Activated naive CD8-positive, alpha-beta T cell (primary cell): ENCODE measurements around the gene MAN1A1.

Experiments used
- H3K27ac Mint-ChIP-seq: one replicate; pipeline ENCODE4 v1.8.0; 2021; ENCODE audit warnings: mixed read lengths
- H3K27me3 Mint-ChIP-seq: one replicate; pipeline ENCODE4 v1.8.0; 2021; ENCODE audit warnings: mixed read lengths
- H3K36me3 Mint-ChIP-seq: one replicate; pipeline ENCODE4 v1.8.0; 2021; ENCODE audit warnings: mixed read lengths
- H3K4me1 Mint-ChIP-seq: one replicate; pipeline ENCODE4 v1.8.0; 2021; ENCODE audit warnings: low read depth, mixed read lengths
- H3K4me3 Mint-ChIP-seq: one replicate; pipeline ENCODE4 v1.8.0; 2021; ENCODE audit warnings: mild to moderate bottlenecking, mixed read lengths
- H3K9me3 Mint-ChIP-seq: one replicate; pipeline ENCODE4 v1.8.0; 2021; ENCODE audit warnings: low read depth, mixed read lengths

Gene MAN1A1

GRCh38 chr6:119240257-119241110 lies 109.1 kb downstream of the MAN1A1 start:
- Mint-ChIP-seq H3K9me3 (no peaks in the 10 kb centered on the region), H3K27me3 (no peaks in the 10 kb centered on the region), H3K4me1 (no peaks in the 10 kb centered on the region), H3K36me3 (peaks cover 21% of the 10 kb centered on the region), H3K4me3 (no peak overlapping the region), H3K27ac (no peak overlapping the region)

GRCh38 chr6:119237177-119237715 lies 112.3 kb downstream of the MAN1A1 start:
- peaks cover 22% of the 10 kb centered on the region for H3K36me3 Mint-ChIP-seq
- no peaks in the 10 kb centered on the region for H3K4me1 Mint-ChIP-seq
- H3K4me3 Mint-ChIP-seq = no peak overlapping the region
- no peak overlapping the region for H3K27ac Mint-ChIP-seq
- no peaks in the 10 kb centered on the region for H3K9me3 Mint-ChIP-seq
- H3K27me3 Mint-ChIP-seq = no peaks in the 10 kb centered on the region

- no peaks in the 10 kb centered on the region for H3K4me1 Mint-ChIP-seq
- H3K4me3 Mint-ChIP-seq = no peak overlapping the region
- no peak overlapping the region for H3K27ac Mint-ChIP-seq
- peaks cover 31% of the 10 kb centered on the region for H3K36me3 Mint-ChIP-seq
- H3K27me3 Mint-ChIP-seq = no peaks in the 10 kb centered on the region
- no peaks in the 10 kb centered on the region for H3K9me3 Mint-ChIP-seq
Observed at GRCh38 chr6:119234941-119235340, 114.6 kb downstream of the MAN1A1 start.

GRCh38 chr6:119234457-119234856 lies 115.1 kb downstream of the MAN1A1 start:
- Mint-ChIP-seq H3K27ac (no peak overlapping the region), H3K27me3 (no peaks in the 10 kb centered on the region), H3K4me1 (no peaks in the 10 kb centered on the region)

GRCh38 chr6:119233312-119233984 lies 116.1 kb downstream of the MAN1A1 start:
- H3K36me3 Mint-ChIP-seq = peaks cover 30% of the 10 kb centered on the region
- H3K27me3 Mint-ChIP-seq = no peaks in the 10 kb centered on the region
- H3K27ac Mint-ChIP-seq = no peak overlapping the region
- no peak overlapping the region for H3K4me3 Mint-ChIP-seq
- no peaks in the 10 kb centered on the region for H3K4me1 Mint-ChIP-seq
- no peaks in the 10 kb centered on the region for H3K9me3 Mint-ChIP-seq

More at GRCh38 chr6:119234457-119234856, 115.1 kb downstream of the MAN1A1 start:
- no peak overlapping the region for H3K4me3 Mint-ChIP-seq
- H3K9me3 Mint-ChIP-seq = no peaks in the 10 kb centered on the region
- peaks cover 31% of the 10 kb centered on the region for H3K36me3 Mint-ChIP-seq

- H3K36me3 Mint-ChIP-seq = peaks cover 21% of the 10 kb centered on the region
- no peaks in the 10 kb centered on the region for H3K9me3 Mint-ChIP-seq
- H3K4me1 Mint-ChIP-seq = no peaks in the 10 kb centered on the region
- H3K4me3 Mint-ChIP-seq = no peak overlapping the region
- no peaks in the 10 kb centered on the region for H3K27me3 Mint-ChIP-seq
- no peak overlapping the region for H3K27ac Mint-ChIP-seq
Observed at GRCh38 chr6:119231394-119231793, 118.2 kb downstream of the MAN1A1 start.

DNA sequence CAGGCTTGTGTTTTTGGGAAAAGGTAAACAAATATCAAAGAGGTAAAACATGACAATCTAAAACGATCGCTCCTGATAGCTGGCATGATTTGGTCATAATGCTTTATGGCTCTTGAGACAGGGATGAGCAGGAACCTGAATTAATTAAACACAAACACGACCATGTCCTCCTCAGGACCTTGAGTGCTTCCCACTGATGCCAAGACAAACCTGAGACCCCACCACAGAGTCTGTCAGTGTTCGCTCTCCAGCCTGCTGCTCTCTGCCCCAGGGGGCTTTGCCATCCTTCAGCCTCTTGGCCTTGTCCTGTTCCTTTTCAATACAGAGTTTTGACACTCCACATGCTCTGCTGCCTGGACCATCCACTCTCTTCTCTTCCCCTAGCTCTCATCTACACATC lies 119.4 kb downstream of the MAN1A1 start:
- no peaks in the 10 kb centered on the region for H3K27me3 Mint-ChIP-seq
- H3K36me3 Mint-ChIP-seq = peaks cover 21% of the 10 kb centered on the region
- no peak overlapping the region for H3K4me3 Mint-ChIP-seq
- H3K9me3 Mint-ChIP-seq = no peaks in the 10 kb centered on the region
- no peak overlapping the region for H3K27ac Mint-ChIP-seq
- no peaks in the 10 kb centered on the region for H3K4me1 Mint-ChIP-seq

GRCh38 chr6:119227377-119227776 lies 122.2 kb downstream of the MAN1A1 start:
- no peak overlapping the region for H3K27ac Mint-ChIP-seq

DNA sequence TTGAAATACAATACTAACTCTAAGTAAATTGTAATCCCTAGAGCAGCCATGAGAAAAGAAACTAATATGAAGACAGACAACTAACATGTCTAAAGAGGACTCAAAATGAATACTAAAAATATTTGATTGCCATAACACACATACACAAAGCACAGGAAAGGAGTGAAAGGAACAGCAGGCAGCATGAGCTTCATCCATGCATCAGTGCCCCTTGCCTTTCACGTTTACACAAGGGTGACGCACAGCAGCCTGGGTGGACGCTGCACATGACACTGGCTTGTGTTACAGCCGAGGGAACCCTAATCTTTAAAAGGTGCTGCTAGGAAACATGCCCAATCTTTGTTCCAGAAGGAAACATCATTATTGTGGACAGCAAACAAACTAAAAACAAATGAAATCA lies 123.5 kb downstream of the MAN1A1 start:
- Mint-ChIP-seq H3K4me1 (no peaks in the 10 kb centered on the region), H3K9me3 (no peaks in the 10 kb centered on the region), H3K27me3 (no peaks in the 10 kb centered on the region), H3K27ac (no peak overlapping the region), H3K4me3 (no peak overlapping the region), H3K36me3 (peaks cover 12% of the 10 kb centered on the region)

More at GRCh38 chr6:119227377-119227776, 122.2 kb downstream of the MAN1A1 start:
- no peaks in the 10 kb centered on the region for H3K4me1 Mint-ChIP-seq
- no peaks in the 10 kb centered on the region for H3K27me3 Mint-ChIP-seq
- H3K36me3 Mint-ChIP-seq = peaks cover 16% of the 10 kb centered on the region
- no peaks in the 10 kb centered on the region for H3K9me3 Mint-ChIP-seq
- H3K4me3 Mint-ChIP-seq = no peak overlapping the region

DNA sequence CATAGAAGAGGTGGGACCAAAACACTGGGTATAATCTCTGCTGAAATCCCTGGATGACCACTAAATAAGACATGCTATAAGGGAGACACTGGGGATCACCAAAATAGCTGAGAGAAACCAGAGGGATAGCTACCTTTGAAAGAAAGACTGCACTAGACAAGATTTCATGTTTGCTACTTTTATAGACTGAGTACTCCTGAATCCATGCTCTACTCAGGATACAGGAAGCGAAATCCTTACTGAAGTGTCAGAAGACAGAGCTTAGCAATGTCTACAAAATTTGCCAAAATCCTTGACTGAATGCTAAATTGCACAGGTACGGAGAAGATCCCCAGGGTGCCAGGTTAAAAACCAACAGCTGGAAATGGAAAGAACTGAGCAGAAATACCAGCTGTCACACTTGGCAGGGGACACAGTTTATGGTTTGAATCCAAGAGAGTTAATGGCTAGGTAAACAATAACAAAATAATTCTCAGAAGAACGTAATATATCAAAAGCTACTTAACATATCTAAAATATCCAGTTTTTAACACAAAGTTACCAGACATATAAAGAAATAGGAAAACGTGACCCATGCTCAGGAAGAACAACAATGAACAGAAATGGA lies 125.4 kb downstream of the MAN1A1 start:
- H3K4me1 Mint-ChIP-seq = no peaks in the 10 kb centered on the region
- peaks cover 7% of the 10 kb centered on the region for H3K36me3 Mint-ChIP-seq
- no peaks in the 10 kb centered on the region for H3K27me3 Mint-ChIP-seq
- H3K9me3 Mint-ChIP-seq = no peaks in the 10 kb centered on the region
- H3K4me3 Mint-ChIP-seq = no peak overlapping the region
- no peak overlapping the region for H3K27ac Mint-ChIP-seq

DNA sequence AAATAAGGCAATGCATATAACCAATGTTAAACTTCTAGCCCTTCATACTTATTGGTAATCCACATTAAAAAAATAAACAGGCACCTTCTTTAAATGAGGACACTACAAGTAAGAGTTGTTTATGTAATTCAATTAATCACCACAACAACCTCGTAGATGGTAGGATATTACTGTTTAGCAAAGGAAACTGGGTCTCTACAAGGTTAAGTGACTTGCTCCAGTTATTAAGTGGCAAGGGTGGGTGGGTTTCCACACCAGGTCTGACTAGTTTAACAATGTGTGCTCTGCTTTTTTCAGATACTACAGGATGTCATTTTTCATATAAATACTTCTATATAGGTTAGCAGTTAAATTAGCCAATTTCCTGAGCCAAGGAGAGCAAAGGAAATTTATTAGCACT lies 129.1 kb downstream of the MAN1A1 start:
- no peak overlapping the region for H3K27ac Mint-ChIP-seq

GRCh38 chr6:119218548-119218947 lies 131.0 kb downstream of the MAN1A1 start:
- Mint-ChIP-seq H3K4me3 (no peak overlapping the region), H3K36me3 (no peaks in the 10 kb centered on the region), H3K27me3 (no peaks in the 10 kb centered on the region), H3K4me1 (no peaks in the 10 kb centered on the region), H3K9me3 (no peaks in the 10 kb centered on the region), H3K27ac (no peak overlapping the region)

More for the DNA sequence above, 129.1 kb downstream of the MAN1A1 start:
- Mint-ChIP-seq H3K4me3 (no peak overlapping the region), H3K27me3 (no peaks in the 10 kb centered on the region), H3K9me3 (no peaks in the 10 kb centered on the region), H3K4me1 (no peaks in the 10 kb centered on the region), H3K36me3 (no peaks in the 10 kb centered on the region)

- Mint-ChIP-seq H3K27me3 (no peaks in the 10 kb centered on the region), H3K4me1 (no peaks in the 10 kb centered on the region), H3K4me3 (no peak overlapping the region), H3K27ac (no peak overlapping the region), H3K9me3 (no peaks in the 10 kb centered on the region), H3K36me3 (peaks cover 2% of the 10 kb centered on the region)
Observed at GRCh38 chr6:119215885-119216590, 133.5 kb downstream of the MAN1A1 start.

GRCh38 chr6:119215309-119215708 lies 134.3 kb downstream of the MAN1A1 start:
- Mint-ChIP-seq H3K36me3 (peaks cover 2% of the 10 kb centered on the region), H3K4me1 (no peaks in the 10 kb centered on the region), H3K4me3 (no peak overlapping the region), H3K9me3 (no peaks in the 10 kb centered on the region), H3K27me3 (no peaks in the 10 kb centered on the region), H3K27ac (no peak overlapping the region)
